Spleen (tissue), 7 donors: ENCODE measurements around the gene PNMA6E.

Source experiments
- CTCF ChIP-seq, 11 experiments: fragments of 200-600 bp in 7 of 11; fragments of 450-650 bp in 4 of 11; sonication (generic) in 4 of 11; IDR thresholded peaks in 8 of 11; conservative IDR thresholded peaks in 3 of 11; 1 replicate in 7 of 11; 2 replicates in 4 of 11; pipeline versions ENCODE4 v1.4.0 to v1.8.0; 2016 to 2021; ENCODE audit warnings: antibody characterized with exemption in 11 of 11, inconsistent platforms in 4 of 11, mild to moderate bottlenecking in 1 of 11
- POLR2A ChIP-seq, 3 donors: fragments of 450-650 bp; IDR thresholded peaks; one replicate each; pipeline ENCODE4 v1.5.1; 2017; ENCODE audit warnings: antibody characterized with exemption in 3 of 3, mild to moderate bottlenecking in 1 of 3
- POLR2AphosphoS5 ChIP-seq, 3 donors: sonication (generic); formaldehyde crosslinking; IDR thresholded peaks; one replicate each; pipeline ENCODE4 v1.5.1; 2017; ENCODE audit warnings: antibody characterized with exemption in 3 of 3
- donor health status: DM: no; HTN: no; CAD: no; lungs with moderate emphysema.
- donor health status: DM: no; HTN: no; CAD: no.
- donor health status: DM: no; HTN: no; CAD: no.

DNA sequence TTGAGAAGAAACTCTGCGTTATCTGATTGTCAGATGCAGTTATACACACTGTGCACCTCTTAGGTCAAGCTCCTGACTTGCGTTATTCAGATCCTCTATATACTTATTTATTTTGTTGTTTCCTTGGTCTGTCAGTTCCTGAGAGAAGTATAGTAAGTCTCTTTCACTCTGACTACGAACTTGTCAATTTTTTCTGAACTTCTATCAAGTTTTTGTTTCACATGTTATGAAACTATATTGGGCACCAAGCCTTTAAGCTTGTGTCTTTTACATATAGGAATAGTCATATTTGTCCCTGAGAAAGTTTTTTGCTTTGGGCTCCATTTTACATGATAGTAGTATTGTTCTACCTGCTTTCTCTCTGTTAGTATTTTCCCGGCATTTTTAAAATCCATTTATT lies 35.5 kb downstream of the PNMA6E start:
- TF ChIP-seq CTCF (IDR thresholded peaks at IDR 0.05 in 8 of 11, conservative IDR thresholded peaks at IDR 0.05 in 3 of 11) (no peak), POLR2A (IDR thresholded peaks at IDR 0.05) (no peak), POLR2AphosphoS5 (IDR thresholded peaks at IDR 0.05) (no peak)
